GM21390 (cell line): ENCODE results near the gene PER1.
"Not testable (repeated sequence)": the region's sequence is repeated elsewhere in the genome, so short reads cannot be mapped to it uniquely, and the experiment has no call there.

Experiments used
- ATAC-seq: cut with Tn5 transposase; IDR thresholded peaks from one replicate; pipeline ENCODE4 v1.9.1; 2021; ENCODE audit not compliant: unreplicated experiment

PER1 gene

DNA sequence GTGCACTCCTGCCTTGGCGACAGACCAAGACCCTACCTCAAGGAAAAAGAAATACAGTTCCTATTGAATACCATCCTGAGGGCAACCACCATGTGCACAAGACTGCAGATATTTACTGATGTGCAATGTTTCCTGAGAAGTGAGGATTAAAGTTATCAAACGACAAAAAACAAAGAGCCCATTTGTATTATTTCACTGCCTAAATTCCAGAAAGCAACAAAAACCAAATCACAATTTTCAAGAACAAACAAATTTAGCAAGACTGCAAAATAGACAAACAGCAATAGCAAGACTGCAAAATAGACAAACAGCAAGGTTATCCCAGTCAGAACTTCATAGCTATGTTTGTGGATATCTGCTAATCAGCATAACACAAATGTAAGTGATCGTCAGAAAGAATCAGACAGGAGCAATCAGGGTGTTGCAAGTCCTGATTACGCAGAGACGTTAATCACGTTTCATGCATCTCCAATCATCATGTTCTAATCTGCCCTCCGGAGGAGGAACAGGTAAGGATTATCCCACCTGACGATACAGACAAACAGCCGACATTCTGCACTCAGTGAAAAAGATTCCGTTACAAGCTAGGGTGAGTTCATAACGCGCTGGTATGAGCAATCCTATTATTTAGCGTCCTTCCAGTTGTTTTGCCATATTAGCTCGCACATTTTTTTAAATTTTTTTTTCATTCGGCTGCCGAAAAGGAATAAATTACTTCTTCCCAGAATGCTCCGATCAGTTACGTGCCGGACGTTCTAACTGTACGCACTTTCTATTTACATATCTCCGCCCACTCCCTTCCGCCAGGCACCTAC, 21.1 kb upstream of the PER1 start:
- peak; percentile 67 for ATAC-seq

- not testable (repeated sequence) for ATAC-seq
Measured at GRCh38 chr17:8170186-8170585, 18.0 kb upstream of the PER1 start.

DNA sequence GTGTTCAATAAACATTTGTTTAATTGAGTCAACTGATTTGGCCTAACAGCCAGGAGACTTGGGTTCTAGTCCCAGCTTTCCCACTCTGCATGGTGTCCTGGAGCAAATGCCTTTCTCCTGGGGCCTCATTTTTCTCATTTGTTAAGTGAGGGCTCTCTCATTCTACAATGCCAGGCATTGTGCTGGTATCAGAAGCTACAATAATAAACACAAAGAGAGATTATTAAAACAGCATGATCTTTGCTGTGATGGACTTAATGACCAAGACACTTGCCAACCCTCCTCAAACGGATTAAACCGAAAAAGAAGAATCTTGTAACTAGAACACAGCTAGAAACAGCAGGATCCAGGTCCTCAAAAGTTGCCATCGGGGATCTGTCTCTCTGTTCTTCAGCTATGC, 15.3 kb upstream of the PER1 start:
- ATAC-seq: no peak

DNA sequence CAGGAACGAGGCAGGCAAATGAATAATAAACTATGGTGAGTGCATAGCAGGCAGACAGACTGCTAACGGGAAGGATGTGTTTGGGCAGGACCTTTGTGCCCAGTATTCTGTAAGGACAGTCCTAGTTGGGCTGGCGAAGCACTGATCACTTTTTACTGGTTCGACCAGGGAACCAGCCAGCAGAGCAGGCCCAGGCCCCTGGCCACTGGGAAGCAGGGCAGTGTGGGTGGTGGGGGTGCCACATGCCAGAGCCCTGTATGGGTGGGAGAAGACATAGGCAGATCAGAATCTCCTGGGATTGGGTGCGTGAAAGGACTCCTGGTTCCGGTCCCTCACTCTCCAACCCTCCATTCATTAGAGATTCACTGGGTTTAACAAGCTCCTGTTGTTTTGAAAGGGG, 14.5 kb upstream of the PER1 start:
- ATAC-seq: no peak

- no peak for ATAC-seq
Measured at GRCh38 chr17:8164815-8165131, 12.6 kb upstream of the PER1 start.

- no peak for ATAC-seq
Measured at GRCh38 chr17:8163978-8164814, 12.0 kb upstream of the PER1 start.

DNA sequence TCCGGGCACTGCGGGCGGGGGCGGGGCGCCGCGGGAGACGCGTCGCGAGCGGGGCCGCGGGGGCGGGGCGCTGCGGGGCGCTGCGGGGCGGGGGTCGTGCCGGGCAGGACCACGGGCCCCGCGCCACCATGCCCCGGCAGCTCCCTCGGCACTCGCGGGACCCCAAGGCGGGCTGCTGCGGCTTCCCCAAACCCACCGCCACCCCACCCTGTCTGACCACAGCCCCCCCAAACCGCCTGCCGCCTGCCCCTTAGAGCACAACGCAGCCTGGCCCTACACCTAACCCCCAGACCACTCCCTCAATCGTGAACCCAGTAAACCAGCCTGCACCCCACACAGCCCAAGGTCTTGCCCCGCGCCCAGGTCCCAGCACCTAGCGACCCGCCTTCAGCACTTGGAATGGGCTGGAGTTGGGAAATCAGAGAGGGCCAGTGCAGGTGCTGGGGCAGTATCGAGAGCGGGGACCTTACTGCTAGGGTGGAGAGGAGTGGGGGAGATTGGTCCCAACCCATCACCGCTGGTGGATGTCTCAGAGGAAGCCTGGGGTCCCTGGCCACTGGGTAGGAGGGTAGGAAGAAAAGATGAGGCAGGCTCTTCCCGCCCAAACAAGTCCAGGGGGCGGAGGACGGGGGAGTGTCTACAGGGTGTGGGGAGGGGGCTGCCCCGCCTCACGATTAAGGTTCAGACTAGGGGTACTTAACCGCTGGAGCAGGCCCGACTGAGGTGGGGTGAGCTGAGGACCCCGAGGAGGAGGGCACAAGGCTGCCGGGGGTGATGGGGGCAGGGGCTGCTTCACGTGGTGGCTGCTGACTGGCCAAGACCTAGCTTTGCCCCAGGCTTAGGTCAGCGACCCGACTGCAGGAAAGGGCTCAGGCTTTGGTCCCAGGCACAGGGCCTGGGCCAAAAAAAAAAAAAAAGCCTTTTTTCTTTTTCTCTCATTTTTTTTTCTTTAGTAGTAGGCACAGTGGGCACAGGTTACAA, 11.1 kb upstream of the PER1 start:
- ATAC-seq: no peak

- ATAC-seq: no peak
Measured at GRCh38 chr17:8162233-8162996, 10.2 kb upstream of the PER1 start, which contains the start of gene VAMP2. VAMP2 (minus strand) TSS chr17:8162948; CDS start chr17:8162879, 69 bp downstream.

GRCh38 chr17:8161289-8162232, 9.4 kb upstream of the PER1 start:
- no peak for ATAC-seq

DNA sequence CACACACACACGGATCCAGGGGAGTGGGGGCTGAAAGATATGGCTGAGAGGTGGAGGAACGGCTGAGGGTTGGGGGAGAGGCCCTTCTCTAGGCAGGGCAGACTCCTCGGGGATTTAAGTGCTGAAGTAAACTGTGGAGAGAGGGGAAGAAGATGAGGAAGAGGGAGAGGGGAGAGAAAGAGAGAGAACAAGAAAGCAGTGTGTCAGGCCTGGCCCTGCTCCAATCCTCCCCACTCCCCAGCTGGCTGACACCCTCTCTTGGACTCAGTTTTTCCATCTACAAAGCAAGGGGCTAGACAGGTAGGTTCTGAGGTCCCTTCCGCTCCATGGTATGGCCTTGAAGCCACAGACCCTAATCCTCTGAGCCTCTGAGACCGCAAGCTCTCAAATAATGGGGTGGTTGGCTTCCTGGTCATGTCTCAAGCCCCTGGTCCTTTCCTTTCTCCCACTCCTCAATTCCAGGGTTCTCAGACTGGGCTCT, 8.6 kb upstream of the PER1 start:
- ATAC-seq: no peak

GRCh38 chr17:8160224-8160577, 8.0 kb upstream of the PER1 start:
- no peak for ATAC-seq

GRCh38 chr17:8159459-8160223, 7.4 kb upstream of the PER1 start:
- no peak for ATAC-seq

GRCh38 chr17:8159032-8159400, 6.8 kb upstream of the PER1 start:
- no peak for ATAC-seq

- ATAC-seq: no peak
Measured at GRCh38 chr17:8158267-8159031, 6.2 kb upstream of the PER1 start.

DNA sequence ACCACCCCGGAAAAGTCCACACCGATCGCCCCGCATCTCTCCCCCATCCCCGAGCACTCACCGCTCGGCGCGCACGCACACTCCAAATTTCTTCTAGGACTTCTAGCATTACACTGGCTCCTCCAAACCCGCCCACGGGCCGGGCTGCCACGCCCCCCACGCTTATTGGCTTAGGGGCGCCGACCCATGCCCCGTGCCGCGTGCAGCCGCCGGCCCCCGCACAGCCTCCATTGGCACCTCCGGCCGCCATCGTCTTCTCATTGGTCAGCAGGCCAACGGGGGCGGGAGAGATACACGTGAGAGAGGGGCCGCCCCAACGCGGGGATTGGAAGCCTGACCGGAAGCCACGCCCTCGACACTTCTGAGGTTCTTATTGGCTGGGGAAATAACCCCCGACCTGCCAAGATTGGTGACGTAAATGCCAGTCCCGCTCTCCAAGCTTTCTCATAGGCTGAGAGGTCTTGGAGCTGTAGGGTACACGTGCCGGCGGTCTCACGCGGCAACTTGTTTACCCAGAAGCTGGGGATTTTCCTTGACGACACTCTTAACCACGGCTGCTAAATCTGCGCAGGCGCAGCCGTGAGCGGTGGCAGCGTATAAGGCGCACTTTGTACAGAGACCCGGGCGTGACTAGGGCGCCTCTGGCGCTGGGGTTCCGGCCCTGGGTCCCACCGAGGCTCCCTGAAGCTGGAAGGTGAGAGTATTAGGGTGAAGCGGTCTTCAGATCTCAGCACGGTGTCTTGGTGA, 4.2 kb upstream of the PER1 start:
- peak; percentile 69 for ATAC-seq

- ATAC-seq: no peak
Measured at GRCh38 chr17:8155996-8156245, 3.7 kb upstream of the PER1 start.

DNA sequence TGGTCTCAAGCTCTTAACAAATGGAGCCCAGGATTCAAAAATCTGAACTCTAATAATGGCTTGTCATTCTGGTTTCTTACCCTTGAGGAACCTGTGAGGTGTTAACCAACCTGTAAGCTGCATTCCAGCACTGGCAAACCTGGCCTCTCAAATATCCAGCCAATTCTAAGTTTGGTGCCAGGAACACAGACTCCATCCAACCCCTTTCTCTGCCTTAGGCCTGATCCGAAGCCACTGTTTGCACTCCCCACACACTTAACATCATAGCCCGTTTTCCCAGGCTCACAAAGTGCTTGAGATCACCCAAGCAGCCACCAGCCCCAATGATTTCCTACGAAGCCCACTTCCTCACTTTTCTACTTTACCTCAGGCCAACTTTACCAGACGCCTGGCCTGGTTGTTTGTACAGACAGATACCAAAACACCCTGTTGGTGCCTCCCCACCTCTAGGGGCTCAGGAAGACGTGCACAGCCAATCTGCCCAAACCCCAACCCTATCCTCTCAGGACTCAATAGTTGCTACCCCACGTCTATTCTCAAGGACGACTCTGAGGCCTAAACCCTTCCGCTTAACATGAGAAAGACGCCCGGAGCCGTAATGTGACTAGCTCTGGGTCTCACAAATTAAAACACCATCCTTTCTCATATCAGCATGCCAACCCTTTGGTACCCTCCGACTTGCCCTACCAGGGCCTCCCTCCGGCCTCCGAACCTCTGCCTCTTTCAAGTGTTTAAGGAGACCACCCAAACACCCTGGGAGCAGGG, 3.2 kb upstream of the PER1 start:
- no peak for ATAC-seq
